ENCODE measurements around the gene MCM3. TPM values are rescaled to one million over a fixed set of nuclear protein-coding genes. Genes with fewer than 3 reads are reported as not detected.

Gene MCM3
- total RNA-seq, 1 experiment from 2014 or later, result 191 TPM

DNA sequence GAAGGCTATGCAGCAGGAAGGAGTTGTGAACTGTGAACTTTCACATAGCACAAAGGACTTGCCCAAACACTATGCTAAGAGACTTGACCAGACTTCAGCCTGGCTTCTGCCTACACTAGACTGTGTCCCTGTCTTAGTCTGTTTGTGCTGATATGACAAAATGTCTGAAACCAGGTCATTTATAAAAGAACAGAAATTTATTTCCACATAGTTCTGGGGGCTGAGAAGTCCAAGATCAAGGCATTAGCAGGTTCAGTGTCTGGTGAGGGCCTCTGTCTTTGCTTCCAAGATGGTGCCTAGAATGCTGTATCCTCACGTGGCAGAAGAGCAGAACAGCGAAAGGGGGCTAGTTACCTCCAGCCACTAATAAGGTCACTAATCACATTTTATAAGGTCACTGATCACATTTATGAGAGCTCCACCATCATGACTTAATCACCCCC, 16.0 kb upstream of the MCM3 start:
- ChIA-PET POLR2A (interaction anchor here (1.1 kb wide), 1 partner anchor 17 kb away, joined by 3 read pairs; no protein-coding TSS in a partner anchor), RAD21 (ENCODE audit: low non-redundant PET in 1 of 2, low total read pairs in 2 of 2, uncharacterized antibody in 2 of 2, unreplicated experiment in 2 of 2) (no interaction called here), CTCF (no interaction called here)
- H3K9me3 ChIP-seq (ENCODE audit: control insufficient read depth in 1 of 2, insufficient read depth in 1 of 2, low read depth in 1 of 2, low read length in 2 of 2), result no peaks in the 10 kb centered on the region
- H3K79me2 ChIP-seq (ENCODE audit: insufficient read depth, low read length), result no peaks in the 10 kb centered on the region
- H3K4me1 ChIP-seq (ENCODE audit: control insufficient read depth in 1 of 2, insufficient read depth in 2 of 2, low read length in 2 of 2), result no peaks in the 10 kb centered on the region
- no peaks in the 10 kb centered on the region for H3K9me2 ChIP-seq (ENCODE audit: insufficient read depth)
- no peak overlapping the region for H3K4me2 ChIP-seq (ENCODE audit: low read length)
- H4K20me1 ChIP-seq (ENCODE audit: insufficient read depth), result no peaks in the 10 kb centered on the region
- DNase-seq (ENCODE audit: low read depth, low spot score) (no peak), ATAC-seq (no peak)
- H3K9ac ChIP-seq (ENCODE audit: low read length), result no peak overlapping the region
- no peak overlapping the region for H2AFZ ChIP-seq (ENCODE audit: low read depth, low read length, poor library complexity, severe bottlenecking)
- TF ChIP-seq SP1 (IDR thresholded peaks at IDR 0.05; ENCODE audit: low read depth), result no peak
- TF ChIP-seq TCF7L2 (IDR thresholded peaks at IDR 0.05; ENCODE audit: borderline replicate concordance, extremely low read depth, insufficient read depth, insufficient read length), result no peak
- TF ChIP-seq, protein P1, sequence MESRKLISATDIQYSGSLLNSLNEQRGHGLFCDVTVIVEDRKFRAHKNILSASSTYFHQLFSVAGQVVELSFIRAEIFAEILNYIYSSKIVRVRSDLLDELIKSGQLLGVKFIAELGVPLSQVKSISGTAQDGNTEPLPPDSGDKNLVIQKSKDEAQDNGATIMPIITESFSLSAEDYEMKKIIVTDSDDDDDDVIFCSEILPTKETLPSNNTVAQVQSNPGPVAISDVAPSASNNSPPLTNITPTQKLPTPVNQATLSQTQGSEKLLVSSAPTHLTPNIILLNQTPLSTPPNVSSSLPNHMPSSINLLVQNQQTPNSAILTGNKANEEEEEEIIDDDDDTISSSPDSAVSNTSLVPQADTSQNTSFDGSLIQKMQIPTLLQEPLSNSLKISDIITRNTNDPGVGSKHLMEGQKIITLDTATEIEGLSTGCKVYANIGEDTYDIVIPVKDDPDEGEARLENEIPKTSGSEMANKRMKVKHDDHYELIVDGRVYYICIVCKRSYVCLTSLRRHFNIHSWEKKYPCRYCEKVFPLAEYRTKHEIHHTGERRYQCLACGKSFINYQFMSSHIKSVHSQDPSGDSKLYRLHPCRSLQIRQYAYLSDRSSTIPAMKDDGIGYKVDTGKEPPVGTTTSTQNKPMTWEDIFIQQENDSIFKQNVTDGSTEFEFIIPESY (IDR thresholded peaks at IDR 0.05; ENCODE audit: extremely low read depth, insufficient replicate concordance, low read length), result no peak
- TF ChIP-seq POLR2AphosphoS5 (IDR thresholded peaks at IDR 0.05; ENCODE audit: low read depth, low read length), result no peak
- TF ChIP-seq YY1 (IDR thresholded peaks at IDR 0.05; ENCODE audit: extremely low read depth, insufficient replicate concordance, low read depth, low read length), result no peak
- TF ChIP-seq POLR2A (IDR thresholded peaks at IDR 0.05; ENCODE audit: borderline replicate concordance, extremely low read depth, insufficient read depth, insufficient read length), result no peak
- no peak for TF ChIP-seq CEBPB (IDR thresholded peaks at IDR 0.05; ENCODE audit: low read depth)
- TF ChIP-seq, protein P2, sequence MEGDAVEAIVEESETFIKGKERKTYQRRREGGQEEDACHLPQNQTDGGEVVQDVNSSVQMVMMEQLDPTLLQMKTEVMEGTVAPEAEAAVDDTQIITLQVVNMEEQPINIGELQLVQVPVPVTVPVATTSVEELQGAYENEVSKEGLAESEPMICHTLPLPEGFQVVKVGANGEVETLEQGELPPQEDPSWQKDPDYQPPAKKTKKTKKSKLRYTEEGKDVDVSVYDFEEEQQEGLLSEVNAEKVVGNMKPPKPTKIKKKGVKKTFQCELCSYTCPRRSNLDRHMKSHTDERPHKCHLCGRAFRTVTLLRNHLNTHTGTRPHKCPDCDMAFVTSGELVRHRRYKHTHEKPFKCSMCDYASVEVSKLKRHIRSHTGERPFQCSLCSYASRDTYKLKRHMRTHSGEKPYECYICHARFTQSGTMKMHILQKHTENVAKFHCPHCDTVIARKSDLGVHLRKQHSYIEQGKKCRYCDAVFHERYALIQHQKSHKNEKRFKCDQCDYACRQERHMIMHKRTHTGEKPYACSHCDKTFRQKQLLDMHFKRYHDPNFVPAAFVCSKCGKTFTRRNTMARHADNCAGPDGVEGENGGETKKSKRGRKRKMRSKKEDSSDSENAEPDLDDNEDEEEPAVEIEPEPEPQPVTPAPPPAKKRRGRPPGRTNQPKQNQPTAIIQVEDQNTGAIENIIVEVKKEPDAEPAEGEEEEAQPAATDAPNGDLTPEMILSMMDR (IDR thresholded peaks at IDR 0.05 in 2 of 3, conservative IDR thresholded peaks at IDR 0.05 in 1 of 3; ENCODE audit: borderline replicate concordance in 1 of 3, insufficient read depth in 1 of 3, low read depth in 2 of 3, low read length in 2 of 3), result no peak
- TF ChIP-seq SIN3A (IDR thresholded peaks at IDR 0.05; ENCODE audit: low read depth), result no peak
- TF ChIP-seq, protein P3, sequence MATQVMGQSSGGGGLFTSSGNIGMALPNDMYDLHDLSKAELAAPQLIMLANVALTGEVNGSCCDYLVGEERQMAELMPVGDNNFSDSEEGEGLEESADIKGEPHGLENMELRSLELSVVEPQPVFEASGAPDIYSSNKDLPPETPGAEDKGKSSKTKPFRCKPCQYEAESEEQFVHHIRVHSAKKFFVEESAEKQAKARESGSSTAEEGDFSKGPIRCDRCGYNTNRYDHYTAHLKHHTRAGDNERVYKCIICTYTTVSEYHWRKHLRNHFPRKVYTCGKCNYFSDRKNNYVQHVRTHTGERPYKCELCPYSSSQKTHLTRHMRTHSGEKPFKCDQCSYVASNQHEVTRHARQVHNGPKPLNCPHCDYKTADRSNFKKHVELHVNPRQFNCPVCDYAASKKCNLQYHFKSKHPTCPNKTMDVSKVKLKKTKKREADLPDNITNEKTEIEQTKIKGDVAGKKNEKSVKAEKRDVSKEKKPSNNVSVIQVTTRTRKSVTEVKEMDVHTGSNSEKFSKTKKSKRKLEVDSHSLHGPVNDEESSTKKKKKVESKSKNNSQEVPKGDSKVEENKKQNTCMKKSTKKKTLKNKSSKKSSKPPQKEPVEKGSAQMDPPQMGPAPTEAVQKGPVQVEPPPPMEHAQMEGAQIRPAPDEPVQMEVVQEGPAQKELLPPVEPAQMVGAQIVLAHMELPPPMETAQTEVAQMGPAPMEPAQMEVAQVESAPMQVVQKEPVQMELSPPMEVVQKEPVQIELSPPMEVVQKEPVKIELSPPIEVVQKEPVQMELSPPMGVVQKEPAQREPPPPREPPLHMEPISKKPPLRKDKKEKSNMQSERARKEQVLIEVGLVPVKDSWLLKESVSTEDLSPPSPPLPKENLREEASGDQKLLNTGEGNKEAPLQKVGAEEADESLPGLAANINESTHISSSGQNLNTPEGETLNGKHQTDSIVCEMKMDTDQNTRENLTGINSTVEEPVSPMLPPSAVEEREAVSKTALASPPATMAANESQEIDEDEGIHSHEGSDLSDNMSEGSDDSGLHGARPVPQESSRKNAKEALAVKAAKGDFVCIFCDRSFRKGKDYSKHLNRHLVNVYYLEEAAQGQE (IDR thresholded peaks at IDR 0.05; ENCODE audit: low read depth), result no peak
- TF ChIP-seq RAD21 (IDR thresholded peaks at IDR 0.05; ENCODE audit: low read depth), result no peak
- TF ChIP-seq, protein P4, sequence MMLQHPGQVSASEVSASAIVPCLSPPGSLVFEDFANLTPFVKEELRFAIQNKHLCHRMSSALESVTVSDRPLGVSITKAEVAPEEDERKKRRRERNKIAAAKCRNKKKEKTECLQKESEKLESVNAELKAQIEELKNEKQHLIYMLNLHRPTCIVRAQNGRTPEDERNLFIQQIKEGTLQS (IDR thresholded peaks at IDR 0.05), result no peak
- no peak for TF ChIP-seq ELF1 (IDR thresholded peaks at IDR 0.05; ENCODE audit: borderline replicate concordance, low read depth)
- TF ChIP-seq ZNF274 (IDR thresholded peaks at IDR 0.05; ENCODE audit: low read depth, low read length), result no peak
- no peak for TF ChIP-seq JUND (IDR thresholded peaks at IDR 0.05)
- TF ChIP-seq CBX3 (IDR thresholded peaks at IDR 0.05; ENCODE audit: low read depth), result no peak
- no peak for TF ChIP-seq FOSL1 (IDR thresholded peaks at IDR 0.05; ENCODE audit: low read depth)
- no peak for TF ChIP-seq ZFX (IDR thresholded peaks at IDR 0.05)
- no peak for TF ChIP-seq EZH2 (IDR thresholded peaks at IDR 0.05)
- no peak for TF ChIP-seq SRF (IDR thresholded peaks at IDR 0.05; ENCODE audit: low read depth)
- no peaks in the 10 kb centered on the region for H3K36me3 ChIP-seq (ENCODE audit: control insufficient read depth in 1 of 2, insufficient read depth in 2 of 2, low read length in 2 of 2)
- no peak overlapping the region for H3K27ac ChIP-seq (ENCODE audit: low read depth, low read length)
- H3K27me3 ChIP-seq (ENCODE audit: insufficient read depth, low read length), result no peaks in the 10 kb centered on the region
- BruUV-seq (replicated peaks), result no TSS peak
- no peak overlapping the region for H3K4me3 ChIP-seq (replicated peaks in 1 of 2; ENCODE audit: low read depth in 1 of 2, low read length in 2 of 2)
- intact Hi-C loops (cut with micrococcal nuclease), result no loop called here
